Stimulated activated CD4-positive, alpha-beta T cell treated with anti-CD3 and anti-CD28 coated beads, TNF-alpha, amount 100 ng/mL, for 24 hours (primary cell): ENCODE data around the gene APMAP.
"Not testable (repeated sequence)": the region's sequence is repeated elsewhere in the genome, so short reads cannot be mapped to it uniquely, and the experiment has no call there.

Source experiments
- DNase-seq, 3 experiments: peaks; one replicate each; pipeline ENCODE4 v3.0.0-alpha.2; 2020; ENCODE audit warnings: low read depth in 3 of 3

APMAP gene

GRCh38 chr20:25007491-25008305, 15.1 kb upstream of the APMAP start:
- DNase-seq, result no peak

- no peak for DNase-seq
Observed at GRCh38 chr20:25006431-25007167, 14.0 kb upstream of the APMAP start.

DNA sequence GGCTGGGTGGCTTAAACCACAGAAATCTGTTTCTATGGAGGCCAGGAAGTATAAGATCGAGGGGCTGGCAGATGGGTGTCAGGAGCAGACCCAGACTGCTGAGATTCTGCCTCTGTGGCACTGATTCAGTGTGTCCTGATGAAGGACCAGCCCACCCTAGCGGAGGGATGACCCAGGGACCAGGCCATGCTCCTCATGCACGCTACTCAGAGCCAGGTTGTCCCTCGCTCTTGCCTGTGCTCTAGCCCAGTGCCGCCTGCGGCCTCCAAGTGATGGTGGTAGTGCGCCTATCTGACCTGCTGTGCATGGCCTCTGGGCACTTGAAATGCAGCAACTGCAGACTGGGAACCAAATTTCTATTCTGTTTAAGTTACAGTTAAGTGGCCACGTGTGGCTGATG, 13.1 kb upstream of the APMAP start:
- DNase-seq, result no peak

DNA sequence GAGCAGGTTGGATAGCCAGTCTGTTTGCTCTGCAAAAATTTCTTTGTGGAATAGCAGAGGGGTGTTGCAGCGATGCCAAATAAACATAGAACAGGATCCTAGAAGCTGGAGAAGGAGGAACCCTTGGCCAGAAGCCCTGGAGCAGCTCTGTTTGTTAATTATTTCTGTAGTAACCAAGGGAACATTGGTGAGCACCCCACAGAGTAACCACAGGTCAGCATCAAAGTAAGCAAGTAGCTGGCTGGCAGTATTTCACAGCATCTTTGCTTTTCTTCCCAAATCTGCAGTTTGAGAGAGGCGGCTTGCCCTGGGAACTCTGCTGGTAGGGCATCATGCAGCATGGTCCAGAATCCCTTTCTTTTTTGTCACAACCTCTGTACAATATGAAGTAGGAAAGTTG, 12.7 kb upstream of the APMAP start:
- DNase-seq, result no peak

DNA sequence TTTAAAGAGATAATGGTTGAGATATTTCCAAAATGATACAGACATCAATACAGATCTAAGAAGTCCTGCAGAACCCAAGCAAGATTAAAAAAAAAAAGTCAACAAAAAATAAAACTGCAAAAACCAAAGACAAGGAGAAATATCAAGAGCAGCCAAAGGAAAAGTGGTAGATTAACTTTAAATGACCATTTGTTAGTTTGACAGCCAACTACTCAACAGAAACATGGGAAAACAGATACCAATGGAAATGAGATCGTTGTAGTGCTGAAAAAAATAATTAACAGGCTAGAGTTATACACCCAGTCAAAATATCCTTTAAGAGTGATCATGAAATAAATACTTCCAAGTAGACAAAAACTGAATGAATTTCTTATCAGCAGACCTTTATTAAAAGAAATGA, 10.5 kb upstream of the APMAP start:
- no peak for DNase-seq

GRCh38 chr20:25001323-25001722, 8.8 kb upstream of the APMAP start:
- DNase-seq, result not testable (repeated sequence)

- no peak for DNase-seq
Observed at GRCh38 chr20:25000268-25000801, 7.8 kb upstream of the APMAP start.

DNA sequence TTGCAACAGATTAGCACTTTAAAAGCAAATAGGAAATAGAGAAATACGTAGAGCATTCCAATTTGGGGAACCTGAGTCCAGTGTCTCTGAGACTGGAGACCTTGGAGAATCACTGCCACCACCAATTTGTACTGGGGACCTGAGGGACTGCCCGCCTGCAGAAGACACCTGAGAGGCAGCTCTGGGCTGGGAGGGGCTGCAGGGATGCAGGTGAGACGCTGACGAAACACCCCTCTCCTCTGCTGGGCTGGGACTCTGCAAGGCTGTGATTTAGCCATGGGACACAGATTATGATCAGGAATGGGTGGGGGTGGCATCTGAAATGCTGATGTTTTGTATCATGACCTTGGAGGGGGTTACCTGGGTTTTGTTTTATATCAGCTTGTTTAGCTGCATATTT, 7.0 kb upstream of the APMAP start:
- no peak for DNase-seq

GRCh38 chr20:24998631-24999445, 6.3 kb upstream of the APMAP start:
- DNase-seq, result no peak

- DNase-seq, result no peak
Observed at GRCh38 chr20:24998121-24998520, 5.6 kb upstream of the APMAP start.

DNA sequence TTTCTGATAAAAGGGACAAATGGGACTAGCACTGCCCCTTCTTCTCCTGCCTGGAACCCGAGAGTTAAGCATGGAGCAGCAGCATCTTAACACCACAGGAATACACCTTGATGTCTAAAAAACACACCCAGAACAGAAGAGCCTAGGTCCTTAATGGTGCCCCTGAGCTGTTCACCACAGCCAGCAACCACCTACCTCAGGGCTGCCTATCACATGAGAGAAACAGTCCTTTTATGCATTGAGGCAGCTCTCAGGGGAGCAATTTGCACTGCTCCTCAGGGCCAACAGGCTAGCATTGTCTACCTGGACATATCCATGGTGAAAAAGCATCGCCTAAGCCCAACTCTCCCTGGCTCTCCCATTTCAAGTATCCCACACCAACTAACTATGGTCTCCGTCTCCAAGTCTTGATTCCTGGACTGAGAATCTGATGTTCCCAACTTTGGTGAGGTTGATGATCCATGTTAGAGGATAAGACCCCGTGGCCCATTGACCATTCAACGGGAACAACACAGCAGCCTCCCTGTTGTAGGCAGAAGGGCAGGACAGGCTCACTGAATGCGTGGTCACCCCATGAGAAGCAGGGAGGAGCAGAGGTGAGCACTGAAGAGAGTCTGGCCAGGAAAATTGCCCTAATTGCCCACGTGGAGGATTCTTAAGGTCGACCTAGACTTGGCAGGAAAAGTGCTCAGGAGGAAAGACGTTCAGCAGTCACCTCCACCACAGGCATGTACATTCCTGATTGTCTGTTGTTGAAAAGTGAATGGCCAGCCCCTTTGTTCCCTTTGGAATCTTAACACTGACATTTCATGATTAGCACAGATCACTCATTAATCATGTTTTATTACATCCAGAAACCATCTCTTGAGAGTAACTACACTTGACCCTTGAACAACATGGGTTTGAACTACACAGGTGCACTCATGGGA, 4.2 kb upstream of the APMAP start:
- no peak for DNase-seq

GRCh38 chr20:24995741-24996448, 3.3 kb upstream of the APMAP start:
- DNase-seq, result no peak

DNA sequence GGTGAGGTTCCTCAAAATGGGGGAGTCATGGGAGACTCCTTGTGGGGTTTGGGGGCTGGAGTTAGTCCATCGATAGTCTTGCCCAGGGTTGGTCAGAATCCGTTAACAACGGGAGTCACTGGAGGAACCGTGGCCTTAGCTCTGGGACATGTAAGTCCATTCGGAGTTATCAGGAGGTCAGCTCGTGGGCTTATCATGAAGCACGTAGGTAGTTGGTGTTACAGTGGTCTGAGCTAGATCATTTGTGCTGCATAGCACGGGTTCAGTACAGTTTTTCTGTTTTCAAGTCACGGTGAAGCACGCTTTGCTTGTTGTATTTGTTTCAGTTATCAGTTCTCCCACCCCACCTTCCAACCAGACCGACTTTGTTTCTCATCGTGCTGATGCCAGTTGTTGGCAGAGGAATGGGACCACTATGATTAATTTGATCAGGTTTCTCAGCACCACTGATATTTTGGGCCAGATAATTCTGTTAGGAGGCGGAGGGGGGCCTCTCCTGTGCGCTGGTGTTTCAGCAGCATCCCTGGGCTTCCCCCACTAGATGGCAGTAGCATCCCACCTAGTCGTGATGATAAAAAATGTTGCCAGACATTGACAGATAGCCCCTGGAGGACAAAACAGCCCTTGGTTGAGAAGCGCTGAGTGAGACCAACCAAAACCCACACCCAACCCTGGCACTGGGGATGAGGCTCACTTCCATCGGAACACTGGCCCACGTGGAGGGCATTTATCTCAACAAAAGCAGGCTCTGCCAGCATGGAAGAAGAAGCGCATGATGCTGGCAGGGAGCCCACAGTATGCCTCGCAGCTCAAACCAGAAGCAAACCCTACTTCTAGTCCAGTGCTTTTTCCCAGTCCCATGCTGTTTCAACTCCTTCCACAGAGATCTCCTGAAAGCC, 2.2 kb upstream of the APMAP start:
- DNase-seq, result peak; percentile 66 to 79 (median 77)

- no peak for DNase-seq
Observed at GRCh38 chr20:24994186-24994465, 1.6 kb upstream of the APMAP start.

- DNase-seq, result no peak
Observed at GRCh38 chr20:24993337-24994185, 1.0 kb upstream of the APMAP start.

DNA sequence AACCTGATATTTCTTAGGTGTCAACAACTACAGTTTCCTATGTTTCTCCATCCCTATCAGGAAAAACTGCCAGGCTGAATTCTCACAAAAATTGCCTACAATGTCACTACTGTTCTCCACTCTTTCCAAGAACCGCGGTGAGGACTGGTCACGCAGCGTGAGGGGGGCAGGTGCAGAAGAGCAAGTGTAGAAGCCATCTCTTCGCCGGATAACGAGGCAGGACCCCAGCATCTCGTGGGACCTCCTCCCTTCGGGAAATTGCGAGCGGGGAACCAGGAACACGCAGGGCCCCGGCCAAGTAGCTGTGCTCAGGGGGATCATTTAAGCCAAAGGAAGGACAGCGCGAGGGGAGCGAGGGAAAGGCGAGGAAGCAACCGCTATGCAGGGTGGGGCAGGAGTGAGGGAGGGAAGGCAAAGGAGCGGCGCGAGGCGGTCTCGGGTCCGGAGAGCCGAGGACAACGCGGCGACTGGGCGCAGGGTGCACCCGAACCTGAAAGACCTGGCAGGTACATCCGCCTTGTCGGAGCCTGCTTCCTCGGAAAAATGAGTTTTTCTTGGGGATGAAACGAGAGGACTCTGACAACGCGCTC, 559 bp downstream of the APMAP start:
- DNase-seq, result peak in 1 of 3 experiments; percentile 21

GRCh38 chr20:24990810-24991252, 1.7 kb downstream of the APMAP start:
- no peak for DNase-seq

DNA sequence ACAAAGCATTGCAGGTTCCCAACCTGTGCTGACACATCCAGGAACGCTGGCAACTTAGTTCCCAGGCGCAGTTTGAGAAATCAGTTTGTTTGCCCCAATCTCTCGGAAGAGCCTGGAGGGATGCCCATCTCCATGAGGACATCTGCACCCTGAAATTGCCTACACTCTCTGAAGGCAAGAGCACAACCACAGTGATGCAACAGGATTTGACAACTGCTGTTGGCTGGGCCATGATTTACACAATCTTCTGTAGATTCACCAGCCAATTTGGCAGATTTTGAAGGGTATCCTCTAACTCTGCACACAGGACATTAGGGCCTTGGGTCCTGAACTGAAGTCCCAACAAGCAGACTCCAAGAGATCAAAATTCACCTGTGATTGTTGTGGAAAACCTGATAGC, 3.4 kb downstream of the APMAP start:
- DNase-seq, result no peak
